Ramos (cell line): ENCODE measurements around the gene ATP6V0D1.

Experiments
- in situ Hi-C: fragments of 300-500 bp; cut with MboI; formaldehyde crosslinking; loops from one replicate; pipeline ENCODE4 v1.14.3; 2022; ENCODE audit warnings: low sequenced_read_pairs; ENCODE audit not compliant: unreplicated experiment

The ATP6V0D1 gene

GRCh38 chr16:67464565-67464964 lies 16.4 kb downstream of the ATP6V0D1 start:
- in situ Hi-C loops: no loop called here

DNA sequence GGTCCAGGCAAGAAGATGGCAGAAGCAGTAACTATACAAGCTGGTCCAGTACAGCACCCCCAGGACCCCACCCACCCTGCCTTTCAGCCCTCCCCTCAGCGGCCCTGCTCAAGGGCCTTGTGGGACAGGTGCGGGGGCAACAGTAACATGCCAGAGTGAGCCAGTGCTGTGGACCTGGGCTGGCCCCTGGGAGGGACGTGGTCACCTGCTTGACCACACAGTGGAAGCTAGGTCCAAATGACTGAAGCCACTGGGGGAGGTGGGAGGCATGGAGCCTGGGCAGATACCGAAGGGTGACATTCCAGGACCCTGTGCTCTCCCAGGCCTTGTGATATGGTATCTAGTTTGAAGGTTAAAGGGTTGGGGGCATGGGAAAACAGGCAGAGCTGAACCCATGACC lies 17.3 kb downstream of the ATP6V0D1 start:
- in situ Hi-C loops: no loop called here

DNA sequence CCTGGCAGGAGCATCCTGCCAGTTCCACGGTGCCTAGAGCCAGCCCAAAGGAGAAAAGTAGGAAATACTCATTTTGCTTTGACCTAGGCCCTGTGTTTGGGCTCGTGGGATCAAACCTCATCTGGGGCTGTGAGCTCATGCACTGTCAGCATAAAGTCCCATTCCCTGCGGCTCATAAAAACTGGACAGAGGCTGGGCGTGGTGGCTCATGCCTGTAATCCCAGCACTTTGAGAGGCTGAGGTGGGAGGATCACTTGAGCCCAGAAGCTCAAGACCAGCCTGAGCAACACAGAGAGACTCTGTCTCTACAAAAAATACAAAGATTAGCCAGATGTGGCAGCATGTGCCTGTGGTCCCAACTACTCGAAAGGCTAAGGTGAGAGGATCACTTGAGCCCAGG lies 17.9 kb downstream of the ATP6V0D1 start:
- in situ Hi-C loops: no loop called here

- in situ Hi-C loops: no loop called here
These were observed 18.7 kb downstream of the ATP6V0D1 start for GRCh38 chr16:67462279-67462655.

DNA sequence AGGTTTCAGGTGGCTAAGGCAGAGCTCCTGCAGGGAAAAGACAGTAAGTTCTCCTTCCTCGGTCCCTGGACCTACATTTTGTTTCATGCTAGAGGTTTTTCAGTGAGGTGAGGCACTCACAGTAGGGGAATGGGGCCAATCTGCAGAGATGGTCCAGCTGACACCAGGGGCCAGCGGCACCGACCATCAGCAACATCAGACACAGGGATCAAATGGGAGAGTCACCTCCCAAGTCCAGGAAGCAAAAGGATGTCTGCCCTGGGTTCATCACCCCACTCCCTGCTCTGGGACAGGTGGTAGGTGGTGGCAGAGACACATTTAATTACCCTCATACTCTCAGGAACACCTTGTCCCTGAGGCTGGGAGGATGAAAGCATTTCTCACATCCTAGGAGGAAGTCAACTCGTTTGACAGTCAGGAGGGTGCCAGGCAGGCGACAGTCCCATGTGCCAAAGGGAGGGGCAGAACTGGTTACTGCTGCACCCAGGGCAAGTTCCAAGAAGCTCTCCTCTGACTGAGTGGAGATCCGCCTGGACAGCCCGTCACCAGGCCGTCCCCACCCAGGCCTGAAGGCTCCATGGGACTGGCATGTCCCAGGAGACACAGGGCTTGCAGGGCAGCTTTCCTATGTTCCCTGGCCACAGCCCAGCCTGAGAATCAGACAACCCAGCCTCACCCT lies 19.2 kb downstream of the ATP6V0D1 start:
- in situ Hi-C loops: no loop called here

DNA sequence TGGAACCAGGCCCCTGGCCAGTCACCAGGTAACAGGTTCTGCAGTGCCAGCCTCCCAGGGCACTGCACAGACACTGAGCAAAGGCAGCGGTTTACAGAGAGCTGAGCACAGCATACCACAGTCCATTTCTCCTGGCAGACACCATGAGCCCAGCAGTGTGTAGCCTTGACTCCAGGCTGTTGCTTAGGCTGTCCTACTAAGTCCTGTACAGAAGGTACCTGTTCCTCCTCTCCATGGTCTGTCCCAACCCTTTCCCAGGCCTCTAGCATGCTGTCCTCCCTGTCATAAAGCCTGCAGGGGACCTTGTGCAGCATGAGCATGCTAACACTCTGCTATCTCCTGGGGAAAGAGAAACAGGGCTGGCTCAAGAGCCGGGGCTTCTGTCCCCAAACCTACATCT lies 20.0 kb downstream of the ATP6V0D1 start:
- in situ Hi-C loops: no loop called here

DNA sequence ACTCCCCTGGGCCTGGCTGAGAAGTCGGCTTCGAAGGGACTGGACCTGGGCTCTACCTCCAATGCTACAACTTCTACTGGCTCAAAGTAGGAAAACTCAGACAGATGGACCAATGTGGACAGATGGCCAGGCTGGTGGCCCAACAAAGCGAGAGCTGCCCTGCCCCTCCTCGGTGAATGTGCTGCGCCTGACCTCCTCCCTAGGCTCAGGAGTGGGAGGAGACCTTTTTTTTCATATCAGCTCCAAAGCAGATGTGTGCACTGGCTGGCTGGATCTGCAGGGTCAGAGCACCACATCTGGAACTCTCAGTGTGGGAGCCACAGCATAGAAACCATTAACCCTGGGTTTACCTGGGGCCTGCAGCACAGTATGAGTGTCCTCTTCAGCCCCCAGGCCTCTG lies 20.8 kb downstream of the ATP6V0D1 start:
- in situ Hi-C loops: no loop called here

DNA sequence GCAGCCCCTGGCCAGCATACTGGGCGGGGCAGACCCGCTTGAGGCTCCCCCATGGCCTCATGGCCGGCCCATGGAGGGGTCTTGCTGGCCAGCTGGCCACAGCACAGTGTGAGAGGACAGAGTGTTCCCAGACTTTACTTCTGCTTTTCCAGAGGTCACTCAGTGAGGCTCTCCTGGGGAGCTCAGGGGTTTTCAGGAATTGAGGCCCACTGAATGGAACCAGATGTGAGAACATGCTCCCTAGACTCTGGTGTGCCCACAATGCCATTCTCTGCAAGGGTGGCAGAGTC lies 21.2 kb downstream of the ATP6V0D1 start:
- in situ Hi-C loops: no loop called here

GRCh38 chr16:67459066-67459860 lies 21.7 kb downstream of the ATP6V0D1 start:
- in situ Hi-C loops: no loop called here

GRCh38 chr16:67458121-67458641 lies 22.8 kb downstream of the ATP6V0D1 start:
- in situ Hi-C loops: no loop called here

DNA sequence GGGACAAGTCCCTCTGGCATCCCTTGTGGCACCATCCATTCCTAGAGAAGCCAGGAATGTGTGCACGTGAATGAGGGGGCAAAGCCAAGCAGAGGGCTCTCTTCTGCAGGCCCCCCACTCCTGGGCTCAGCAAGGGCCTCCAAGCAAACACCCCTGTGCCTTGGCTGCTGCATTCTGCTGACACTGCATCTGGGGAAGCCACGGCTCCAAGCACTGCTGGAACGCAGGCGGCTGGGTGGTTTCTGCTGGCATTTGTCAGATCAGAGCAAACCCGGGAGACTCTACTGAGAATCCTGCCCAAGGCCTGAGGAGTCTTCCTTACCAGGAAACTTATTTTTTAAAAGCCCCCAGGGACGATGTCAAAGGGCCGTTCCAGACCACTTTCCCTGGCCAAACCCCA lies 23.3 kb downstream of the ATP6V0D1 start:
- in situ Hi-C loops: no loop called here

DNA sequence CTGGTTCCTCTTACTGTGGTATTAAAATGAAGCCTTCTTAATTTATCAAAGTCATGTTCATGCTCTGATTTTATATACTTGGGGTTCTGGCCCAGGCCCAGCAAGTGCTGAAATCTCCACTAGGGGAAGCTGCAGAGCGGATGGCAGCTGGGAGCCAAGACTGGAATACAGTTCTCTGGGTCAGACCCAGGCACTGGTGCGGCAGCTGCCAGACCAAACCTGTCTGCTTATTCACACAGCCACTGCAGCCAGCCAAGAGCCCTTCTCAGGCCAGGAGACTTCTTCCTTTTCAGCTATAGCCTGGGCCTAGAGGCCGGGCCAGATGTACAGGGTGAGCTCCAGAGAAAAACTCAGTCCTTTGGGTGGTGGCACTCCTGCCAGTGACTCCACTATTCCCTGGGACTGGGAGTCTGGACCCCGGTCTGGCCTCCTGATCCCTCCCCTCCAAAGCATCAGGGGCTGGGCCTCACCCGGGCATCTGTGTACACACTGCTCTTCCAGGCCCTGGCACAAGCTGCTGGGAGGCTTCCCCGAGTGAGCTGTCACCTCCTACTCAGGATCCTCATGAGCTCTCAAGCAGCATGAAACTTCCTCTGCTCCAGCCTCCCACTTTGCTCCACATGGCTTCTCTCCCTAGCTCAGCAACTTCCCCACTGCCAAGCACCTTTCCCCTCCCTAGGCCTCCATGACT lies 24.4 kb downstream of the ATP6V0D1 start:
- in situ Hi-C loops: no loop called here

GRCh38 chr16:67454852-67455251 lies 26.1 kb downstream of the ATP6V0D1 start:
- in situ Hi-C loops: no loop called here

DNA sequence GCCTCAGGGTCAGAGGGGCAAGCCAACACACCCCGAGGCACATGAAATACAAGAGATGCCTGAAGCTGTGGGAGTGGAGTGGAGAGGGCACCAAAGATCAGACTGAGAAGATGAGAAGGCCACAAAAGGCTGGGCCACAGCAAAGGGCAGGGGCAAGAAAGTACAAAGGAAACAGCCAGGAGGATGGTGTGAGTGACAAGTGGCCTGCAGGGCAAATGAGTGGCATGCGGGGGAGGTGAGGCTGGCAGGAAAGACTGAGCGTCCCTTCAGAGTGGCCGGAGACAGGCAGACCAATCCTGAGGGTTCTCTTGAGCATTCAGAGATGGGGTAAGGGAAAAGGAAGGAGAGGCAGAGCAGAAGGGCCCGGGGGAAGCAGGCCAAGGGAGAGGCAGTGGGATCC lies 26.9 kb downstream of the ATP6V0D1 start:
- in situ Hi-C loops: no loop called here

GRCh38 chr16:67451704-67452435 lies 29.1 kb downstream of the ATP6V0D1 start:
- in situ Hi-C loops: no loop called here

DNA sequence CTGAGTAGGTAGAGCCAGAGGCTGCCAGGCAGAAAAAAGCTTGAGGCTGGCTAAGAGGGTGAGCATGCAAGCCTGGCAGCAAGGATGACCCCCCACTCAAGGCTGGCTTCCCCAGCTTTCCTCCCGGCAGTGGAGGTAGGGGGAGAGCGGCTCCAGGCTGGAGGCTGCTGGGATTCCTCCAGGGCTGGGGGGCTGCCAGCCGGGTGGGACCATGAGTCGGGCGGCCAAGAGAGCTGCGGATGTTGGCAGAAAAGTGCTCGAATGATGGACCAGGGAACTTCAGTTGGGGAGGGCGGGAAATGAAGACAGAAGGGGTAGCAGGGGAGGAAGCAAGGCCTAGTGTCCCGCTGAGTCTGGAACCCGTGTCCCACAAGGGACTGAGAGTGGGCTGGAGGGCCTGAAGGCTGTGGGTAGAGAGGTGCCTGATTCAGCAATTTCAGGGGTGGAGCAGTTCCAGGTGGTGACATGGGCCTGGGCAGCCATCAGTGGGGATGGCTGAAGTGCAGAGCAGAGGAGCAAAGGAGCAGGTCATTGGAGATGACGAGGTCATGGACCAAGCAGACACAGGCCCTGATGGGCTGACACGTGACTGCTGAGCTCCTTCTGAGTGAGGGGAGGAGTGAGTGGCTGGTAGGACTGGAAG lies 29.8 kb downstream of the ATP6V0D1 start:
- in situ Hi-C loops: no loop called here

DNA sequence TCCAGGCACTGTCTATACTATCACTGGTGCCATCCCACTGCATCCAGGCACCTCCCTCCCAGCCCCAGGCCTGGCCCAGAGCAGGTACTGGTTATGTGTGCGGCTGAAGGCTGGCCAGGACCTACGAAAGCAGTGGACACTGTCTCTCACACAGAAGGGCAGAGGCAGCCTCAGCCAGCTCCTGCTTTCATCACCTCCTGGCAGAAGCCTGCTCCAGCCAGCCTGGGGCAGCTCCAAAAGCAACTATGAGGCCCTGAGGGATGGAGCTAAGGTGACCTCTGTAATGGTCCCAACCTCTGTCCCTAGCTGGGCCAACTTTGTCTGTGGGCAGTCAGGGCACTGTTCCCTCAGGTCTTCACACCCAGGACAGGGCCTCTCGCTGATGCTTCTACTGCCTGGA lies 31.2 kb downstream of the ATP6V0D1 start:
- in situ Hi-C loops: no loop called here

DNA sequence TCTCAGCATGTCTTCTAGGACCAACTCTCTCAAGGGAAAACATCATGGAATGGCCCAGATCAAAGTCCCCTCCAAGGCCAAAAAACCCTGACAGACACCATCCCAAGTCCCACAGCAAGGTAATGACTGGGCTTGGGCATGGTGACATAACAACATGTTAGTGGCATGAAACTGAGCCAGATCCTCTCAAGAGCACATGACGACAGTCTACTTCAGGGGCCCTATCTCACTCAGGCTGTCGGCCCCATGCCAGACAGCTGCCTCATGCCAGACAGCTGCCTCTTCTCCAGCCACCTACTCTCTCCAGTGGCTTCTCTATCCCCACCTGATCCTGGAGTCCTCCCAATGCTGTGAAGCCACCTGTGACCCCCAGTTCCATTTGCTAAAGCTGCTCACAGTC lies 31.6 kb downstream of the ATP6V0D1 start:
- in situ Hi-C loops: no loop called here

GRCh38 chr16:67448580-67448979 lies 32.4 kb downstream of the ATP6V0D1 start:
- in situ Hi-C loops: no loop called here

DNA sequence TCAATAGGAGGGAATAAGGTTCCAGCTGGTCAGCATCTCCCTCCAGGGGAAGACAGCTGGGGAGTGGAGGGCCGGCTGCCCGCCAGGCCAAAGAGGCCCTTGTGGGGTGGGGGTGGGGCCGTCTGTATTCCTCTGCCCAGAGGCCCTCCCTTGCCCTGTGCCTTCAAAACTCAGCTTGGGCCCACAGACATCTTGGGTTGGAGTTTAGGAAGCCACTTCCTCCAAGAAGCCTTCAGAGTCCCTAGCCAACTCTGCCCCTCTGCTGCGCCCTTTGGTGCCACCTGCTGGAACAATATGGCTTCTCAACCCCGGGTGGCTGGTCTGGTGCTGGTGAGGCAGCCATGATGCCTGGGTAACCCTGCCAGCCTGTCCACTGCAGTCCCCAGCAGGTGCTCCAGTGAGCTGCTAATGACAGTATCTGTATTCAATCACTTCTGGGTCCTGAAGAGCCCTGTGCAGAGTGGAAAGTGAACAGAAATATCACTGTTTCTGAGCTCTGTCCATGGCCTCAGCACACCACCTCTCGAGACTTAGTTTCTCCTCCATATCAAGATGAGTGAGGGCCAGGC lies 33.4 kb downstream of the ATP6V0D1 start:
- in situ Hi-C loops: no loop called here
